Measurements from ENCODE around the gene IFNG. TPM values are rescaled to one million over a fixed set of nuclear protein-coding genes. Genes with fewer than 3 reads are reported as not detected.

IFNG gene
- total RNA-seq, 1 donor from 2014 or later = not detected

DNA sequence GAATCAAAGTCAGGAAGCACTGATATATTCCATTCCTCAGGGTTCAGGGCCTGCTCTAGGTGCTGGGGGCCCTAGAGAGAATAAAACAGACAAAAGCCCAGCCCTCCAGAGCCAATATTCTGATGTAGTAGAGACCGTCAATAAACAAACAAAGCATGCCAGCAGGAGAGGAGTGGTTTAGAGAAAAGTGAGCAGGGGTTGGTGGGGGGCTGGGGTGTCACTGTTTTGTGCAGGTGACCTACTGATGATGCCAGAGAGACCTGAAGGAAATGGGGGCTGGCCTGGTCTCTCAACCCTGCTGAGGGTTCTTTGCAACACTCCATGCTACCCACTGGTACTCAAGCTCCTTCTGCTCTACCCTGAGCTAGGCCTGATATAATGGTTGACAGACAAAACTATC, 39.6 kb upstream of the IFNG start:
- TF ChIP-seq, protein P1, sequence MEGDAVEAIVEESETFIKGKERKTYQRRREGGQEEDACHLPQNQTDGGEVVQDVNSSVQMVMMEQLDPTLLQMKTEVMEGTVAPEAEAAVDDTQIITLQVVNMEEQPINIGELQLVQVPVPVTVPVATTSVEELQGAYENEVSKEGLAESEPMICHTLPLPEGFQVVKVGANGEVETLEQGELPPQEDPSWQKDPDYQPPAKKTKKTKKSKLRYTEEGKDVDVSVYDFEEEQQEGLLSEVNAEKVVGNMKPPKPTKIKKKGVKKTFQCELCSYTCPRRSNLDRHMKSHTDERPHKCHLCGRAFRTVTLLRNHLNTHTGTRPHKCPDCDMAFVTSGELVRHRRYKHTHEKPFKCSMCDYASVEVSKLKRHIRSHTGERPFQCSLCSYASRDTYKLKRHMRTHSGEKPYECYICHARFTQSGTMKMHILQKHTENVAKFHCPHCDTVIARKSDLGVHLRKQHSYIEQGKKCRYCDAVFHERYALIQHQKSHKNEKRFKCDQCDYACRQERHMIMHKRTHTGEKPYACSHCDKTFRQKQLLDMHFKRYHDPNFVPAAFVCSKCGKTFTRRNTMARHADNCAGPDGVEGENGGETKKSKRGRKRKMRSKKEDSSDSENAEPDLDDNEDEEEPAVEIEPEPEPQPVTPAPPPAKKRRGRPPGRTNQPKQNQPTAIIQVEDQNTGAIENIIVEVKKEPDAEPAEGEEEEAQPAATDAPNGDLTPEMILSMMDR (conservative IDR thresholded peaks at IDR 0.05) = no peak
- H3K9me3 Mint-ChIP-seq = no peaks in the 10 kb centered on the region
- no peaks in the 10 kb centered on the region for H3K36me3 Mint-ChIP-seq
- no peaks in the 10 kb centered on the region for H3K27me3 Mint-ChIP-seq
- H3K4me1 Mint-ChIP-seq (ENCODE audit: unreplicated experiment) = no peaks in the 10 kb centered on the region
- no peak for DNase-seq (ENCODE audit: extremely low spot score, unreplicated experiment)
- H3K27ac Mint-ChIP-seq = no peak overlapping the region
- H3K4me3 Mint-ChIP-seq = no peak overlapping the region

DNA sequence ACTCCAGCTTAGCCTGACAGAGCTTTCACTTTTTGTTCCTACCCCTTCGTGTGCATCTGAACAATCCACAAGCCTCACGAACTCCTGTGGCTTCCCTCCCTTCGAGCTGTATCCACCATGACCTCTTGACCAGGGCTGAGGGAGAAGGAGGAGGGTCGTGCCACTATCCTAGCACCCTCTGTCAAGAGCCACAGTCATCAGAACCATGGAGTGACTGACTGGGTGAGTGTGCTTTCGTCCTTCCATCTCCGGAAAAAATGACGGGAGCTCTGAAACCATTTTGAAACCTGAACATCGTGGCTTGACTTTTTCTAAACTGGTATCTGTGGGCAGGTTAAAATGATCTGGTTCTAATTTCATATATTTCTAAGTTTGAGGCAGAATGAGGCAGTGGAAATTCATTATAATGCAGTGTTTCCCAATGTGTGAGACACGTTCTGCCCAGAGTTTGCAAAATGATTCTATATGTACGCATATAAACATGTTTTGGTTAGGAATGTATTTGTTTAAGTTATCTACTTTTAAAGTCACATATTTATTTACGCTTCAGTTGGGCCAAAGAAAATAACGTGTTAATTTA, 39.1 kb upstream of the IFNG start:
- H3K36me3 Mint-ChIP-seq = no peaks in the 10 kb centered on the region
- TF ChIP-seq, protein P1 (conservative IDR thresholded peaks at IDR 0.05) = no peak
- no peaks in the 10 kb centered on the region for H3K4me1 Mint-ChIP-seq (ENCODE audit: unreplicated experiment)
- H3K27ac Mint-ChIP-seq = no peak overlapping the region
- no peaks in the 10 kb centered on the region for H3K27me3 Mint-ChIP-seq
- no peak for DNase-seq (ENCODE audit: extremely low spot score, unreplicated experiment)
- H3K4me3 Mint-ChIP-seq = no peak overlapping the region
- no peaks in the 10 kb centered on the region for H3K9me3 Mint-ChIP-seq

DNA sequence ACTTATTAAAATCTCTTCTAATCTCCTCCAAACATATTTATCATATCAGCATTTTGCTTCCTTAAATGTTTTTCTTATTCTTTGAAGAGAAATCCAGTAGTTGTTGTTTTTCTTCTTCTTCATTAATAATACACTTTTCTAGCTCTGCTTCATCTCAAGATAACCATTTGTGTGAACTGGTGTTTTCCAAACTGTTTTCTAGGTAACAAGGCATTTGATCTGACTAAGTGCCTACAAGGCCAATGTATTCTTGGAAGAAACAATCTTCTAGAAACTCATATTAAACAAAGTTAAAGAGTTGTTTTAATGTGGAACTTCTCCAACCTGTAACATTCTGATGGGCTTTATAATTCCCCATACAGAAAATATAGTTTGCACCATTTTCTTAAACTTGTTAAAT, 30.8 kb upstream of the IFNG start:
- TF ChIP-seq, protein P1 (conservative IDR thresholded peaks at IDR 0.05) = no peak
- DNase-seq (ENCODE audit: extremely low spot score, unreplicated experiment) = no peak
- Mint-ChIP-seq H3K27me3 (peaks cover 10% of the 10 kb centered on the region), H3K4me1 (ENCODE audit: unreplicated experiment) (no peaks in the 10 kb centered on the region), H3K4me3 (no peak overlapping the region), H3K36me3 (no peaks in the 10 kb centered on the region), H3K9me3 (no peaks in the 10 kb centered on the region), H3K27ac (no peak overlapping the region)

DNA sequence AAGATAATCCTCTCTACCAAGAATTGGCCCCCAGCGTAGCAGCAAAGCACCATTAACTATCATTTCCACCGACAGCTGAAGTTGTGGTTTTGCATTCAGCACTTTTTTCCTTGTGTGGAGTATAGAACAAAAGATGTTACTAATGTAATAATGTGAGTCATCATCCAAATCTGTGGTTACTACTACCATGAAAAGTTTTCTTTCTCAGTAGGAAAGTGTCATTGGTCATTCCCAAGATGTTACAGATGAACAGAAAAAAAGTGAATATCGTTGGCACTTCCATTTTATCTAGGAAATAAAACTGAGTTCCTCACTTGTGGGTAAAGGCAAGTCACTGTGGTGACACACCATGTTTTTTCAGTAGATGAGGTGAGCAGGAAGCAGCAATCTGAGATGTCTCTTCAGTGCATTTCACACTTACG, 30.3 kb upstream of the IFNG start:
- H3K27me3 Mint-ChIP-seq = peaks cover 12% of the 10 kb centered on the region
- no peak for DNase-seq (ENCODE audit: extremely low spot score, unreplicated experiment)

DNA sequence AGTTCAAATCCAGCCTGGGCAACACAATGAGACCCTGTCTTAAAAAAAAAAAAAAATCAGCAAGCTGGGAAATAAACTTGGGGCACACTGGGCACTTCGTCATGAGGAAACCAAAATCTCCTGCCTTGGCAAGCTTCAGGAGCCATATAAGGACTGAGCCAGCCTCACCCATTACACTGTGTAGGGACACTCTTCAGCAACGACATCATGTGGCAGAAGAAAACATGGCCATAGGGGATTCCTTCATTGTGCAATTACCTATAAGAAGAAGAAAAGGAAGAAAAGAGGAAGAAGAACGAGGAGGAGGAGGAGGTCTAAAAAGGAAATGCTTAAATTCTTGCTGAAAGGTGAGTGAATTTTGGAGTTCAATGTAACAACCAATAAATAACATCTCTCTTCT, 26.1 kb upstream of the IFNG start:
- Mint-ChIP-seq H3K27ac (no peak overlapping the region), H3K9me3 (peaks cover 3% of the 10 kb centered on the region), H3K4me1 (ENCODE audit: unreplicated experiment) (no peaks in the 10 kb centered on the region), H3K27me3 (peaks cover 14% of the 10 kb centered on the region), H3K4me3 (no peak overlapping the region), H3K36me3 (no peaks in the 10 kb centered on the region)
- TF ChIP-seq, protein P1 (conservative IDR thresholded peaks at IDR 0.05) = no peak
- DNase-seq (ENCODE audit: extremely low spot score, unreplicated experiment) = no peak

More for the DNA sequence above, 30.3 kb upstream of the IFNG start:
- TF ChIP-seq, protein P1 (conservative IDR thresholded peaks at IDR 0.05) = no peak
- Mint-ChIP-seq H3K4me3 (no peak overlapping the region), H3K36me3 (no peaks in the 10 kb centered on the region), H3K27ac (no peak overlapping the region), H3K9me3 (no peaks in the 10 kb centered on the region), H3K4me1 (ENCODE audit: unreplicated experiment) (no peaks in the 10 kb centered on the region)
